ENCODE measurements around the gene KRTAP19-7.

Gene KRTAP19-7

DNA sequence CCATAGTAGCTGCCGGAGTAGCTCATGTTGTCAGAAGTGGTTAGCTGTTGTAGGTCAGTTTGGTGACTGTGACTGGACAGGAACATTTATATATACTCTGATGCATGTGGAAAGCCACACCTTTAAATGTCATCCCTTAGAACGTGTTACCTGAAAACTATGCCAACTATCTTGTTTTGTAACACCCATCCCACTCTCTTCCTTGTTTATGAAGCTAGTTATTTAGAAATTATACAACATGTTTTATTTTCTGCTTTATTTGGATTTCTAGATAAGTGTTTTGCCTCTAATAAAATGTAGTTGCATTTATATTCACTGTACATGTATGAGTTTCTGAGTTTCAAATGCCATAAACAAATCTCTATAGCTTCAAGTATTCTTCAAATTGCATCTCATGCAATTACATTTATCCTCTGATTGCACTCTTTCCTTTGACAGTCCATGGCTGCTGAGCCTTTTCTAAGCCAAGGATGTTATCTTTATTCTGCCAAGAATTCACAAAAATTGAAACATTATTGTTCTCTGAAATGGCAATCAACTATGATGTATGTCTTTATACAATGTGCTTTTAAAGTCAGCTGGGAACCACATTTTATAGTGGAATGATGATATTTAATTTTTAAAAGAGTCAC is at the start of gene KRTAP19-7:
Gene KRTAP19-7, minus strand, starts transcription at position 51 of the 632 bp plus-strand sequence. Its CDS starts 25 bp downstream, at position 26.
- no peak for DNase-seq (ENCODE audit: low read depth in 1 of 2, low spot score in 1 of 2)

DNA sequence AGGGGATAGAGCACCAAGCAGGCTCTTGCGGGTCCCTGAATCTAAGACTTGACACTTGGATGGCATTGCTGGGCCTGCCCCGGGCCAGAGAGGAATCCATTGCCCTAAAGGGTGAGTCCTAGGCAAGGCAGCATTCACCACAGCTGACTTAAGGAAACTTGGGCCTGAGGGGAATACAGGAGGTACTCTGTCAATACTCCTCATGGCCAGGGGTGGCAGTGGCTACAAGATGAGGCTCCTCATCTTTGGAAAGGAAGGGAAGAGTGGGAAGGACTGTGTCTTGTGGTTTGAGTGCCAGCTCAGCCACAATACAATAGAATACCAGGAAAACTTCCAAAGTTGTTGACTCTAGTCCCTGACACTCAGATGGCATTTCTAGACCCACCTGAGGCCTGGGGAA is 44.9 kb upstream of the KRTAP19-7 start:
- DNase-seq (ENCODE audit: low read depth in 1 of 2, low spot score in 1 of 2), result no peak

DNA sequence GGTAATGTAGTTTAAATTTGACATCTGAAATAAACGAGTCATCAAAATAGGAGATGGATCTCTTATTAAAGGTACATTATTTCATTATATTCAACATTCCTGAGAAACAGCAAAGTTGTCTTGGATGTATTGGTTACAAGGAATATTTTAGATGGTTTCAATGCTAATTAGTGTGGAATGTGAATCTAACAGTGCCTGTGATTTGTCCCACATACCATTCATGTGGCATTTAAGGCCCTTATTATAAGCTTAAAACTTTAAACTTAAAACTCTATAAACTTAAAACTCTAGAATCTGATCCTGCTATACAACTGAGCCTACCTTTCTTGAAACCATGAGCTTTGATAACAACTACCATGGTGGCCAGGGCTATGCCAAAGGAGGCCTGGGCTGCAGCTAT is 39.7 kb upstream of the KRTAP19-7 start, which contains the start of gene KRTAP22-1:
Gene KRTAP22-1, plus strand, starts transcription at position 301 of the 400 bp plus-strand sequence.
- no peak for DNase-seq (ENCODE audit: low read depth in 1 of 2, low spot score in 1 of 2)

DNA sequence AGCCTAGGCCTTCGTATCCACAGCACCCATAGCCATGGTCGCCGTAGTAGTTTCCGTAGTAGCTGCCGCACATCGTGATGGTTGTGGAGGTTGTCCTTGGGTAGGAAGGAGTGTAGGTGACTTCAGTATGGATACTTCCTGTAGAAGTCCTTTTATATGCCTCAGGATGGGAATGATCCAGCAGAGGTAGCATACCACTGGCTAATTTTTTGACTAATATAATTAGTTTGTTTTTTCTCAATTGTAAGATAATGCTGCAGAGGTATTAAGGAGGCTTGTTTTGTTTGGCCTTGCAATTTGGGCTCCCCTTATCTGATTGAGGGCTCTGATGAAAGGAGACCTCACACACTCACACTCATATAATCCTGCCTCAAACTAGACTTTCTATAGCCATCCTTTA is 37.7 kb upstream of the KRTAP19-7 start, which contains the start of gene KRTAP6-2:
Gene KRTAP6-2, minus strand, starts transcription at position 101 of the 400 bp plus-strand sequence. Its CDS starts 28 bp downstream, at position 73.
- DNase-seq (ENCODE audit: low read depth in 1 of 2, low spot score in 1 of 2), result no peak

DNA sequence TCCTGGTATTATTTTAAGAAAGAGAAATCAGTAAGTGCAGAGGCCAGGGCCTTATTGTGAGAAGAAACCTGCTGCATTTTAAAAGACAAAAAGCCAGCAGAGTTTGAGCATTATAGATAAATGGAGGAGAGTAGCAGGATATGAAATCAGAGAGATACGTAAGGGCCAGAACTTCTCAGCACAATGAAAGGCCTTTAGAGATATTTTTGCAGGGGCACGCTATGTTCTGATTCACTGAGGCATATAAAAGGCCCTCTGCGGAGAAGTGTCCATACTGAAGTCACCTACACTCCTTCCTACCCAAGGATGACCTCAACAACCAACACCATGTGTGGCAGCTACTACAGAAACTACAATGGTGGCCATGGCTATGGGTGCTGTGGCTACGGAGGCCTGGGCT is 31.0 kb upstream of the KRTAP19-7 start, which contains the start of gene KRTAP6-3:
Gene KRTAP6-3, plus strand, starts transcription at position 301 of the 400 bp plus-strand sequence. Its CDS starts 6 bp downstream, at position 307.
- DNase-seq (ENCODE audit: low read depth in 1 of 2, low spot score in 1 of 2), result no peak

DNA sequence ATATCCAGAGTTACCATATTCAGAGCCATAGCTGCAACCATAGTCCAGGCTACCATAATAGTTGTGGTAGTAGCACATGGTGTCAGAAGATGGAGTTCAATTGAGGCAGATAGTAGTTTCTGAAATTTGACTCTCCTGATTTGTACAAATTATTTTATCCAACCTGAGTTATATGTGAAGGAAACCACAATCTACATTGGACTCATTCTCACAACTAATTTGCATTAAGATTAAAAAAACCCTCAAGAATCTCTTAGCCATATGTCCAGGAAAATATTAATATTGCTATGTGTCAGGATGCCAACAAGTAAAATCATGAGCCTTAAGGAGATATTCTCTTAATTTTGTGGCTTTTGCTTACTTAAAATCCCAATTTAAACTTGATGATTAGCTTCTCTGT is 29.2 kb upstream of the KRTAP19-7 start, which contains the start of gene KRTAP22-2:
Gene KRTAP22-2, minus strand, starts transcription at position 101 of the 400 bp plus-strand sequence.
- no peak for DNase-seq (ENCODE audit: low read depth in 1 of 2, low spot score in 1 of 2)

- no peak for DNase-seq (ENCODE audit: low read depth in 1 of 2, low spot score in 1 of 2)
Observed at GRCh38 chr21:30582870-30583269, 21.8 kb upstream of the KRTAP19-7 start.

GRCh38 chr21:30580132-30580531 is 19.0 kb upstream of the KRTAP19-7 start:
- DNase-seq (ENCODE audit: low read depth in 1 of 2, low spot score in 1 of 2), result no peak

GRCh38 chr21:30579346-30579745 is 18.2 kb upstream of the KRTAP19-7 start:
- DNase-seq (ENCODE audit: low read depth in 1 of 2, low spot score in 1 of 2), result no peak

GRCh38 chr21:30577766-30578165 is 16.7 kb upstream of the KRTAP19-7 start:
- no peak for DNase-seq (ENCODE audit: low read depth in 1 of 2, low spot score in 1 of 2)

GRCh38 chr21:30567617-30568016 is 6.5 kb upstream of the KRTAP19-7 start:
- no peak for DNase-seq (ENCODE audit: low read depth in 1 of 2, low spot score in 1 of 2)

GRCh38 chr21:30563630-30564029 is 2.5 kb upstream of the KRTAP19-7 start:
- no peak for DNase-seq (ENCODE audit: low read depth in 1 of 2, low spot score in 1 of 2)

DNA sequence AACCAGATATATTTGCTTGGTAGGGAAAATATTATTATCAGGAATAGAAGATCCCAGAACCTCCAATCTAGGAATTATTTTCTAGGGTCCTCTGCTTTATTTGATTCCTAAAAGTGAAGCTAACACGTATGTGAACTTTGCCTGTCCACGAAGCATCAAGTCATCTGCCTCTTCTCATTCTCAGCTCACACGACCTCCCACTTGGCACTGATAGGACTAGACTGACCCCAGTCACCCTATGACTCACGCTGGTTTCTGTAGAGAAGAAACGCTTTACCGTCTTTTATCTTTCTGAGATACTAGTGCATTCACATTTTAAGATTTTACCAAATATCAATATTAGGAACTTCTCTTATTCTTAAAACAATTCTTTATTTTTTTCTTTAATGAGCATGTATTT is 2.0 kb upstream of the KRTAP19-7 start:
- no peak for DNase-seq (ENCODE audit: low read depth in 1 of 2, low spot score in 1 of 2)

GRCh38 chr21:30561957-30562356 is 843 bp upstream of the KRTAP19-7 start:
- no peak for DNase-seq (ENCODE audit: low read depth in 1 of 2, low spot score in 1 of 2)

- DNase-seq (ENCODE audit: low read depth in 1 of 2, low spot score in 1 of 2), result no peak
Observed at GRCh38 chr21:30555095-30555494, 6.0 kb downstream of the KRTAP19-7 start.

DNA sequence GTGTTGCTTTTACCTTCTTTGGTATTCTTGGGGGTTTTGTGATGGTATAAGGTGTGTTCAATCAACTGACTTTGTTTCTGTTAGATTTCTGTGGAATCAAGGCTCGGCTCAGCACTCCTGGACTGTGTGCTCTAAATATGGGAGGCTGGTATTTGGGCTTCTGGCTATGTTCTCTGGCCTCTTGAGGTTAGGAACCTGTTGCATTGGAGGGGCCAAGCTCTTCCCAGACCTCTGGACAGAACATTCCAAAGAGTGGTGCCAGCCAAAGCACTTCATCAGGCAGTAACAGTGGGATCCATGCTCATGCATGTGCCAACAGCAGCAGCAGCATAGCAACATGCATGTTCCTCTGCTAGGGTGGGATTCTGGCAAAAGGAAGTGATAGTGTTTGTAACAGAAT is 8.3 kb downstream of the KRTAP19-7 start:
- DNase-seq (ENCODE audit: low read depth in 1 of 2, low spot score in 1 of 2), result no peak

DNA sequence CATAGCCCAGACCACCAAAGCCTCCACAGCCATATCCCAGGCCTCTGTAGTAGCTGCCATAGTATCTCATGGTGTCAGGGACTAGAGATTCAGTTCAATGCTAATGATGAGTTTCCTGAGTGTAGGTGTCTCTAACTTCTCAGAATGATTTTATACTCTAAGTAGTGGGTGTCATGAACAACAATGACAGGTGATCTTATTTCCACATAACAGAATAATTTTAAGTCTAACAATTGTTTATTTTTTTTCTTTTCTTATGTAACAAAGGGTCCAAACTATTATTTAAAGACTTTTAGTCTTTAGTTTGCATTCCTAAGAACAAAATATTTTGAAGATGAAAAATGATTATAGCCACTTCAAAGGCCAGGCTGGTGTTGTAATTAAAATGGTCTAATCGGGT is 19.4 kb downstream of the KRTAP19-7 start, which contains the start of gene KRTAP19-6:
Gene KRTAP19-6, minus strand, starts transcription at position 101 of the 400 bp plus-strand sequence. Its CDS starts 31 bp downstream, at position 70.
- DNase-seq (ENCODE audit: low read depth in 1 of 2, low spot score in 1 of 2), result no peak

DNA sequence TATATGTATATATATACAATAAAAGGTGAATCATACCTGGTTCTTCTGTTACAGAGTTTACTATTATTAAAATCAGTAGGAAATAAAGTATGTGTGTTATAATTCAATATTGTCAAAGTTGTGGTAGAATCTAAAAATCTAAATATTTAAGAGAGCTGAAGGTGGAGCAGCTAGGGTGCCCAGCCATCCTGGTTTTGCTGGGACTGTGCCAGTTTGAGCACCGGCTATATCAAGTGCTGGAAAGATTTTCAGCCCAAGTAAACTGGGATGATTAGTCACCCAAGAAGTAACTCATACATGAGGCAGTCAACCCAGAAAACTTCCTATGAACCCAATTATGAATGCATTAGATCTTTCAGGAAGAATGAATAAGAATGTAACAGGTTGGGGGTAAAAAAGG is 42.2 kb downstream of the KRTAP19-7 start:
- DNase-seq (ENCODE audit: low read depth in 1 of 2, low spot score in 1 of 2), result no peak

GRCh38 chr21:30515681-30516080 is 45.4 kb downstream of the KRTAP19-7 start:
- no peak for DNase-seq (ENCODE audit: low read depth in 1 of 2, low spot score in 1 of 2)

Measured in activated CD4-positive, alpha-beta T cell treated with anti-CD3 and anti-CD28 coated beads, Interleukin-2, amount 50 U/mL, for 24 hours (primary cell).